ENCODE results near the gene FBXO10. TPM values are rescaled to one million over a fixed set of nuclear protein-coding genes. Genes with fewer than 3 reads are reported as not detected.

Gene FBXO10
- total and polyA plus RNA-seq, 2 experiments from 2014 or later: 3.4 to 13.4 TPM

DNA sequence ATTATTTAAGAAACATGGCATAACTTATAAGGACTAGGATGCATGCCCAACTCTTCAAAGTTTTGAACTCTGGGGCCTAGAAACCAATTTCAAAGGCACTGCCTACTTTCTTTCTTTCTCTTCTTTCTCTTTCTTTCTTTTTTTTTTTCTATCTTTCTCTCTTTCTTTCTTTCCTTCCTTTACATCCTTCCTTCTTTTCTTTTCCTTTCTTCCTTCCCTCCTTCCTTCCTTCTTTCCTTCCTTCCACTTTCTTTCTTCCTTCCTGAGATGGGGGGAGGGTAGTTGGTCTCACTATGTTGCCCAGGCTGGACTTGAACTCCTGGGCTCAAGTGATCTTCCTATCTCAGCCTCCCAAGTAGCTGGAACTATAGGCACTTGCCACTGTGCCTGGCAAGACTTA lies 32.1 kb upstream of the FBXO10 start:
- no peaks in the 10 kb centered on the region for H3K9me3 Mint-ChIP-seq
- H3K9me2 ChIP-seq (ENCODE audit: insufficient read depth): 0 out of 2 replicates have a peak, but pooled peaks cover under 1% of the 10 kb centered on the region
- no peak for TF ChIP-seq ZNF114 (CRISPR knock-in tag; IDR thresholded peaks at IDR 0.05)
- TF ChIP-seq, protein P1, sequence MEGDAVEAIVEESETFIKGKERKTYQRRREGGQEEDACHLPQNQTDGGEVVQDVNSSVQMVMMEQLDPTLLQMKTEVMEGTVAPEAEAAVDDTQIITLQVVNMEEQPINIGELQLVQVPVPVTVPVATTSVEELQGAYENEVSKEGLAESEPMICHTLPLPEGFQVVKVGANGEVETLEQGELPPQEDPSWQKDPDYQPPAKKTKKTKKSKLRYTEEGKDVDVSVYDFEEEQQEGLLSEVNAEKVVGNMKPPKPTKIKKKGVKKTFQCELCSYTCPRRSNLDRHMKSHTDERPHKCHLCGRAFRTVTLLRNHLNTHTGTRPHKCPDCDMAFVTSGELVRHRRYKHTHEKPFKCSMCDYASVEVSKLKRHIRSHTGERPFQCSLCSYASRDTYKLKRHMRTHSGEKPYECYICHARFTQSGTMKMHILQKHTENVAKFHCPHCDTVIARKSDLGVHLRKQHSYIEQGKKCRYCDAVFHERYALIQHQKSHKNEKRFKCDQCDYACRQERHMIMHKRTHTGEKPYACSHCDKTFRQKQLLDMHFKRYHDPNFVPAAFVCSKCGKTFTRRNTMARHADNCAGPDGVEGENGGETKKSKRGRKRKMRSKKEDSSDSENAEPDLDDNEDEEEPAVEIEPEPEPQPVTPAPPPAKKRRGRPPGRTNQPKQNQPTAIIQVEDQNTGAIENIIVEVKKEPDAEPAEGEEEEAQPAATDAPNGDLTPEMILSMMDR (conservative IDR thresholded peaks at IDR 0.05; ENCODE audit: low read depth in 2 of 2): no peak
- no peak for TF ChIP-seq POLR2AphosphoS5 (IDR thresholded peaks at IDR 0.05; ENCODE audit: low read depth)
- TF ChIP-seq, protein P2, sequence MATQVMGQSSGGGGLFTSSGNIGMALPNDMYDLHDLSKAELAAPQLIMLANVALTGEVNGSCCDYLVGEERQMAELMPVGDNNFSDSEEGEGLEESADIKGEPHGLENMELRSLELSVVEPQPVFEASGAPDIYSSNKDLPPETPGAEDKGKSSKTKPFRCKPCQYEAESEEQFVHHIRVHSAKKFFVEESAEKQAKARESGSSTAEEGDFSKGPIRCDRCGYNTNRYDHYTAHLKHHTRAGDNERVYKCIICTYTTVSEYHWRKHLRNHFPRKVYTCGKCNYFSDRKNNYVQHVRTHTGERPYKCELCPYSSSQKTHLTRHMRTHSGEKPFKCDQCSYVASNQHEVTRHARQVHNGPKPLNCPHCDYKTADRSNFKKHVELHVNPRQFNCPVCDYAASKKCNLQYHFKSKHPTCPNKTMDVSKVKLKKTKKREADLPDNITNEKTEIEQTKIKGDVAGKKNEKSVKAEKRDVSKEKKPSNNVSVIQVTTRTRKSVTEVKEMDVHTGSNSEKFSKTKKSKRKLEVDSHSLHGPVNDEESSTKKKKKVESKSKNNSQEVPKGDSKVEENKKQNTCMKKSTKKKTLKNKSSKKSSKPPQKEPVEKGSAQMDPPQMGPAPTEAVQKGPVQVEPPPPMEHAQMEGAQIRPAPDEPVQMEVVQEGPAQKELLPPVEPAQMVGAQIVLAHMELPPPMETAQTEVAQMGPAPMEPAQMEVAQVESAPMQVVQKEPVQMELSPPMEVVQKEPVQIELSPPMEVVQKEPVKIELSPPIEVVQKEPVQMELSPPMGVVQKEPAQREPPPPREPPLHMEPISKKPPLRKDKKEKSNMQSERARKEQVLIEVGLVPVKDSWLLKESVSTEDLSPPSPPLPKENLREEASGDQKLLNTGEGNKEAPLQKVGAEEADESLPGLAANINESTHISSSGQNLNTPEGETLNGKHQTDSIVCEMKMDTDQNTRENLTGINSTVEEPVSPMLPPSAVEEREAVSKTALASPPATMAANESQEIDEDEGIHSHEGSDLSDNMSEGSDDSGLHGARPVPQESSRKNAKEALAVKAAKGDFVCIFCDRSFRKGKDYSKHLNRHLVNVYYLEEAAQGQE (IDR thresholded peaks at IDR 0.05; ENCODE audit: unreplicated experiment): no peak
- TF ChIP-seq JUNB (IDR thresholded peaks at IDR 0.05; ENCODE audit: unreplicated experiment): no peak
- no peak for TF ChIP-seq ZNF331 (CRISPR knock-in tag; IDR thresholded peaks at IDR 0.05; ENCODE audit: low read depth)
- no peak for TF ChIP-seq EZH2 (IDR thresholded peaks at IDR 0.05; ENCODE audit: low read depth, unreplicated experiment)
- no peak for TF ChIP-seq STAT1 (IDR thresholded peaks at IDR 0.05; ENCODE audit: unreplicated experiment)
- TF ChIP-seq NANOG (IDR thresholded peaks at IDR 0.05; ENCODE audit: borderline replicate concordance): no peak
- no peak for TF ChIP-seq EZH2phosphoT487 (IDR thresholded peaks at IDR 0.05; ENCODE audit: unreplicated experiment)
- TF ChIP-seq CREB1 (CRISPR knock-in tag; IDR thresholded peaks at IDR 0.05; ENCODE audit: low read depth): no peak
- TF ChIP-seq, protein P3, sequence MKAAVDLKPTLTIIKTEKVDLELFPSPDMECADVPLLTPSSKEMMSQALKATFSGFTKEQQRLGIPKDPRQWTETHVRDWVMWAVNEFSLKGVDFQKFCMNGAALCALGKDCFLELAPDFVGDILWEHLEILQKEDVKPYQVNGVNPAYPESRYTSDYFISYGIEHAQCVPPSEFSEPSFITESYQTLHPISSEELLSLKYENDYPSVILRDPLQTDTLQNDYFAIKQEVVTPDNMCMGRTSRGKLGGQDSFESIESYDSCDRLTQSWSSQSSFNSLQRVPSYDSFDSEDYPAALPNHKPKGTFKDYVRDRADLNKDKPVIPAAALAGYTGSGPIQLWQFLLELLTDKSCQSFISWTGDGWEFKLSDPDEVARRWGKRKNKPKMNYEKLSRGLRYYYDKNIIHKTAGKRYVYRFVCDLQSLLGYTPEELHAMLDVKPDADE (IDR thresholded peaks at IDR 0.05): no peak
- TF ChIP-seq, protein P4, sequence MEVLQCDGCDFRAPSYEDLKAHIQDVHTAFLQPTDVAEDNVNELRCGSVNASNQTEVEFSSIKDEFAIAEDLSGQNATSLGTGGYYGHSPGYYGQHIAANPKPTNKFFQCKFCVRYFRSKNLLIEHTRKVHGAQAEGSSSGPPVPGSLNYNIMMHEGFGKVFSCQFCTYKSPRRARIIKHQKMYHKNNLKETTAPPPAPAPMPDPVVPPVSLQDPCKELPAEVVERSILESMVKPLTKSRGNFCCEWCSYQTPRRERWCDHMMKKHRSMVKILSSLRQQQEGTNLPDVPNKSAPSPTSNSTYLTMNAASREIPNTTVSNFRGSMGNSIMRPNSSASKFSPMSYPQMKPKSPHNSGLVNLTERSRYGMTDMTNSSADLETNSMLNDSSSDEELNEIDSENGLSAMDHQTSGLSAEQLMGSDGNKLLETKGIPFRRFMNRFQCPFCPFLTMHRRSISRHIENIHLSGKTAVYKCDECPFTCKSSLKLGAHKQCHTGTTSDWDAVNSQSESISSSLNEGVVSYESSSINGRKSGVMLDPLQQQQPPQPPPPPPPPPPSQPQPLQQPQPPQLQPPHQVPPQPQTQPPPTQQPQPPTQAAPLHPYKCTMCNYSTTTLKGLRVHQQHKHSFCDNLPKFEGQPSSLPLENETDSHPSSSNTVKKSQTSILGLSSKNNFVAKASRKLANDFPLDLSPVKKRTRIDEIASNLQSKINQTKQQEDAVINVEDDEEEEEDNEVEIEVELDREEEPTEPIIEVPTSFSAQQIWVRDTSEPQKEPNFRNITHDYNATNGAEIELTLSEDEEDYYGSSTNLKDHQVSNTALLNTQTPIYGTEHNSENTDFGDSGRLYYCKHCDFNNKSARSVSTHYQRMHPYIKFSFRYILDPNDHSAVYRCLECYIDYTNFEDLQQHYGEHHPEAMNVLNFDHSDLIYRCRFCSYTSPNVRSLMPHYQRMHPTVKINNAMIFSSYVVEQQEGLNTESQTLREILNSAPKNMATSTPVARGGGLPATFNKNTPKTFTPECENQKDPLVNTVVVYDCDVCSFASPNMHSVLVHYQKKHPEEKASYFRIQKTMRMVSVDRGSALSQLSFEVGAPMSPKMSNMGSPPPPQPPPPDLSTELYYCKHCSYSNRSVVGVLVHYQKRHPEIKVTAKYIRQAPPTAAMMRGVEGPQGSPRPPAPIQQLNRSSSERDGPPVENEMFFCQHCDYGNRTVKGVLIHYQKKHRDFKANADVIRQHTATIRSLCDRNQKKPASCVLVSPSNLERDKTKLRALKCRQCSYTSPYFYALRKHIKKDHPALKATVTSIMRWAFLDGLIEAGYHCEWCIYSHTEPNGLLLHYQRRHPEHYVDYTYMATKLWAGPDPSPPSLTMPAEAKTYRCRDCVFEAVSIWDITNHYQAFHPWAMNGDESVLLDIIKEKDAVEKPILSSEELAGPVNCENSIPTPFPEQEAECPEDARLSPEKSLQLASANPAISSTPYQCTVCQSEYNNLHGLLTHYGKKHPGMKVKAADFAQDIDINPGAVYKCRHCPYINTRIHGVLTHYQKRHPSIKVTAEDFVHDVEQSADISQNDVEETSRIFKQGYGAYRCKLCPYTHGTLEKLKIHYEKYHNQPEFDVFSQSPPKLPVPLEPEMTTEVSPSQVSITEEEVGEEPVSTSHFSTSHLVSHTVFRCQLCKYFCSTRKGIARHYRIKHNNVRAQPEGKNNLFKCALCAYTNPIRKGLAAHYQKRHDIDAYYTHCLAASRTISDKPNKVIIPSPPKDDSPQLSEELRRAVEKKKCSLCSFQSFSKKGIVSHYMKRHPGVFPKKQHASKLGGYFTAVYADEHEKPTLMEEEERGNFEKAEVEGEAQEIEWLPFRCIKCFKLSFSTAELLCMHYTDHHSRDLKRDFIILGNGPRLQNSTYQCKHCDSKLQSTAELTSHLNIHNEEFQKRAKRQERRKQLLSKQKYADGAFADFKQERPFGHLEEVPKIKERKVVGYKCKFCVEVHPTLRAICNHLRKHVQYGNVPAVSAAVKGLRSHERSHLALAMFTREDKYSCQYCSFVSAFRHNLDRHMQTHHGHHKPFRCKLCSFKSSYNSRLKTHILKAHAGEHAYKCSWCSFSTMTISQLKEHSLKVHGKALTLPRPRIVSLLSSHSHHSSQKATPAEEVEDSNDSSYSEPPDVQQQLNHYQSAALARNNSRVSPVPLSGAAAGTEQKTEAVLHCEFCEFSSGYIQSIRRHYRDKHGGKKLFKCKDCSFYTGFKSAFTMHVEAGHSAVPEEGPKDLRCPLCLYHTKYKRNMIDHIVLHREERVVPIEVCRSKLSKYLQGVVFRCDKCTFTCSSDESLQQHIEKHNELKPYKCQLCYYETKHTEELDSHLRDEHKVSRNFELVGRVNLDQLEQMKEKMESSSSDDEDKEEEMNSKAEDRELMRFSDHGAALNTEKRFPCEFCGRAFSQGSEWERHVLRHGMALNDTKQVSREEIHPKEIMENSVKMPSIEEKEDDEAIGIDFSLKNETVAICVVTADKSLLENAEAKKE (CRISPR knock-in tag; IDR thresholded peaks at IDR 0.05): no peak
- no peak overlapping the region; the same call in 1 of the 2 replicates for H2AFZ ChIP-seq
- peaks cover 2% of the 10 kb centered on the region for H3K27me3 Mint-ChIP-seq (ENCODE audit: insufficient read depth, low read depth, poor library complexity)
- no peaks in the 10 kb centered on the region for H3F3A ChIP-seq (replicated peaks; ENCODE audit: low read depth)
- DNase-seq (ENCODE audit: low spot score): no peak
- H3K27me3 ChIP-seq (ENCODE audit: insufficient read depth): no peaks in the 10 kb centered on the region
- no peak overlapping the region for H3K27ac Mint-ChIP-seq
- no peaks in the 10 kb centered on the region for H3K36me3 ChIP-seq (ENCODE audit: insufficient read depth)
- H3K4me3 ChIP-seq: no peak overlapping the region
- no peak overlapping the region for H3K4me2 ChIP-seq
- no peak overlapping the region for H3K27ac ChIP-seq (ENCODE audit: low read depth)
- H3K36me3 Mint-ChIP-seq (ENCODE audit: low read depth): no peaks in the 10 kb centered on the region
- H3K4me3 Mint-ChIP-seq: no peak overlapping the region
- H3K79me2 ChIP-seq (replicated peaks; ENCODE audit: insufficient read depth): no peaks in the 10 kb centered on the region
- H3K4me1 Mint-ChIP-seq: no peaks in the 10 kb centered on the region
- no peaks in the 10 kb centered on the region; the same call in 1 of the 2 replicates for H4K20me1 ChIP-seq (replicated peaks; ENCODE audit: insufficient read depth)
- H3K4me1 ChIP-seq (ENCODE audit: insufficient read depth): no peaks in the 10 kb centered on the region
- no peak for ATAC-seq

All from GM23338 (cell line).